Osteoblast (primary cell): ENCODE data around the gene CERKL. TPM values are rescaled to one million over a fixed set of nuclear protein-coding genes. Genes with fewer than 3 reads are reported as not detected.

Experiments used
- DNase-seq: peaks from one replicate; pipeline ENCODE4 v3.0.0; 2011; ENCODE audit warnings: low spot score, mixed read lengths; ENCODE audit not compliant: insufficient read length; ENCODE audit errors: missing footprints
- H2AFZ ChIP-seq: 2 replicates; pipeline ENCODE4 v1.6.0; 2011; ENCODE audit warnings: mild to moderate bottlenecking, low read length
- H3K27ac ChIP-seq: 2 replicates; pipeline ENCODE4 v1.5.1; 2011; ENCODE audit warnings: mild to moderate bottlenecking, low read depth, low read length, moderate library complexity
- H3K27me3 ChIP-seq: 2 replicates; pipeline ENCODE4 v1.6.0; 2012; ENCODE audit warnings: mild to moderate bottlenecking, control low read depth, inconsistent platforms, low read length, moderate library complexity; ENCODE audit not compliant: insufficient read depth
- H3K36me3 ChIP-seq: 2 replicates; pipeline ENCODE4 v1.5.1; 2011; ENCODE audit warnings: mild to moderate bottlenecking, low read length, control low read depth, moderate library complexity; ENCODE audit not compliant: insufficient read depth
- H3K4me1 ChIP-seq: 2 replicates; pipeline ENCODE4 v1.5.1; 2011; ENCODE audit warnings: mild to moderate bottlenecking, low read length, control low read depth, moderate library complexity; ENCODE audit not compliant: insufficient read depth
- H3K4me2 ChIP-seq: 2 replicates; pipeline ENCODE4 v1.6.0; 2011; ENCODE audit warnings: mild to moderate bottlenecking, low read length; ENCODE audit not compliant: insufficient read depth
- H3K4me3 ChIP-seq: fragments of 200-600 bp; sonication (generic); 3 replicates; pipeline ENCODE4 v1.5.1; 2012; ENCODE audit warnings: mild to moderate bottlenecking, low read length, inconsistent platforms; ENCODE audit not compliant: insufficient read depth
- H3K79me2 ChIP-seq: 2 replicates; pipeline ENCODE4 v1.6.0; 2012; ENCODE audit warnings: mild to moderate bottlenecking, low read length, control low read depth, inconsistent platforms; ENCODE audit not compliant: insufficient read depth
- H3K9me3 ChIP-seq: 2 replicates; pipeline ENCODE4 v1.5.1; 2011; ENCODE audit warnings: low read depth, low read length, control low read depth
- H4K20me1 ChIP-seq: 2 replicates; pipeline ENCODE4 v1.6.0; 2012; ENCODE audit warnings: mild to moderate bottlenecking, low read length, control low read depth; ENCODE audit not compliant: insufficient read depth
- total RNA-seq: library from RNA; depleted of rRNA; stranded (reverse); fragments of >200 nt; gene quantifications from 2 replicates; pipeline ENCODE4 v1.2.3, GENCODE V29; 2012
- TF ChIP-seq, protein P1 (sequence below): IDR thresholded peaks from 2 replicates; pipeline ENCODE4 v1.5.1; 2011; ENCODE audit warnings: mild to moderate bottlenecking, low read depth, low read length, moderate library complexity; ENCODE audit errors: extremely low read depth

The CERKL gene
- total RNA-seq, 1 donor = not detected

DNA sequence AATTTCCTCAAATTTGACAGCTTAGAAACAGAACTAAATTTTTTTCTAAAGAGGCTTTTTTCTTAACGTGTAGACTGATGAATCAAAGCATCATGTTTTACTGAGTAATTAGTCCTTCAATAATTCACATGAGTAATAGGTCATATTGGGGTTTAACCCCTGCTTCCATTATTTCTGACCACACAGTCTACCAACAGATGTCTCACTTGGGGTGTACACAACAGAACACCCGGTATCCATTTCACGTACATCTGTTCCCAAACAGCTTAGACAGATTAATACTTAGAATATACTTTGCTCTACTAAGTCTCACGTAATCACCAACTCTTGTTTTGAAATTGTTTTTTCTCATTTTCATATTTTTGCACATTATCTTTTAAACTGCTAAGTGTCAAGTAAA, 14.8 kb downstream of the CERKL start:
- no peak for DNase-seq
- TF ChIP-seq, protein P1, sequence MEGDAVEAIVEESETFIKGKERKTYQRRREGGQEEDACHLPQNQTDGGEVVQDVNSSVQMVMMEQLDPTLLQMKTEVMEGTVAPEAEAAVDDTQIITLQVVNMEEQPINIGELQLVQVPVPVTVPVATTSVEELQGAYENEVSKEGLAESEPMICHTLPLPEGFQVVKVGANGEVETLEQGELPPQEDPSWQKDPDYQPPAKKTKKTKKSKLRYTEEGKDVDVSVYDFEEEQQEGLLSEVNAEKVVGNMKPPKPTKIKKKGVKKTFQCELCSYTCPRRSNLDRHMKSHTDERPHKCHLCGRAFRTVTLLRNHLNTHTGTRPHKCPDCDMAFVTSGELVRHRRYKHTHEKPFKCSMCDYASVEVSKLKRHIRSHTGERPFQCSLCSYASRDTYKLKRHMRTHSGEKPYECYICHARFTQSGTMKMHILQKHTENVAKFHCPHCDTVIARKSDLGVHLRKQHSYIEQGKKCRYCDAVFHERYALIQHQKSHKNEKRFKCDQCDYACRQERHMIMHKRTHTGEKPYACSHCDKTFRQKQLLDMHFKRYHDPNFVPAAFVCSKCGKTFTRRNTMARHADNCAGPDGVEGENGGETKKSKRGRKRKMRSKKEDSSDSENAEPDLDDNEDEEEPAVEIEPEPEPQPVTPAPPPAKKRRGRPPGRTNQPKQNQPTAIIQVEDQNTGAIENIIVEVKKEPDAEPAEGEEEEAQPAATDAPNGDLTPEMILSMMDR = no peak
- H3K36me3 ChIP-seq = no peaks in the 10 kb centered on the region
- no peak overlapping the region for H3K27ac ChIP-seq
- no peaks in the 10 kb centered on the region for H3K79me2 ChIP-seq
- no peaks in the 10 kb centered on the region for H3K4me1 ChIP-seq
- H3K9me3 ChIP-seq = no peaks in the 10 kb centered on the region
- H3K4me3 ChIP-seq = no peak overlapping the region
- H4K20me1 ChIP-seq = no peaks in the 10 kb centered on the region
- H3K27me3 ChIP-seq = no peaks in the 10 kb centered on the region
- H3K4me2 ChIP-seq = no peak overlapping the region
- H2AFZ ChIP-seq = no peak overlapping the region

DNA sequence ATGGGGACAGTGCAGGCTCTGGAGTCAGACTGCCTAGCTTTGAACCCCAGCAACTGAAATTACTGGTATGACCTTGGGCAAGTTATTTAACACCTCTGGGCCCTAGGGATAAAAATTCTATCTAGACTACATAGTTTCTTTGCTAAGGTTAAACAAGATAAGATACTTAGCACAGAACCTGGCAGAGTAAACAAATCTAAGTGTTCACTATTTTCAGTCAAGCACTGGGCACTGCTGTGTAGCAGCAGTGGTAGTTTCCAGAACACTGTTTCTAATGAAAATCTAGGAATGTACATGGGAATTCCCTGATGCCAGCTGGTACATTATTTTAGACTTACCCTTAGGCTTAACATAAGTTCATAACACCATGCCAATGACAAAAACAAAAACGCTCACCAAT, 17.2 kb downstream of the CERKL start:
- no peaks in the 10 kb centered on the region for H3K79me2 ChIP-seq
- no peaks in the 10 kb centered on the region for H3K9me3 ChIP-seq
- H3K36me3 ChIP-seq = no peaks in the 10 kb centered on the region
- TF ChIP-seq, protein P1 = no peak
- no peak for DNase-seq
- no peak overlapping the region for H3K4me3 ChIP-seq
- H3K27ac ChIP-seq = no peak overlapping the region
- H3K4me2 ChIP-seq = no peak overlapping the region
- H3K4me1 ChIP-seq = no peaks in the 10 kb centered on the region
- H4K20me1 ChIP-seq = no peaks in the 10 kb centered on the region
- H2AFZ ChIP-seq = no peak overlapping the region
- no peaks in the 10 kb centered on the region for H3K27me3 ChIP-seq

- no peak overlapping the region for H2AFZ ChIP-seq
- H3K9me3 ChIP-seq = no peaks in the 10 kb centered on the region
- DNase-seq = no peak
- no peak overlapping the region for H3K27ac ChIP-seq
- no peak overlapping the region for H3K4me2 ChIP-seq
- no peaks in the 10 kb centered on the region for H3K79me2 ChIP-seq
- no peaks in the 10 kb centered on the region for H3K4me1 ChIP-seq
- H4K20me1 ChIP-seq = no peaks in the 10 kb centered on the region
- TF ChIP-seq, protein P1 = no peak
- H3K27me3 ChIP-seq = no peaks in the 10 kb centered on the region
- H3K4me3 ChIP-seq = no peak overlapping the region
- H3K36me3 ChIP-seq = no peaks in the 10 kb centered on the region
Measured at GRCh38 chr2:181632733-181633401, 24.0 kb downstream of the CERKL start.

DNA sequence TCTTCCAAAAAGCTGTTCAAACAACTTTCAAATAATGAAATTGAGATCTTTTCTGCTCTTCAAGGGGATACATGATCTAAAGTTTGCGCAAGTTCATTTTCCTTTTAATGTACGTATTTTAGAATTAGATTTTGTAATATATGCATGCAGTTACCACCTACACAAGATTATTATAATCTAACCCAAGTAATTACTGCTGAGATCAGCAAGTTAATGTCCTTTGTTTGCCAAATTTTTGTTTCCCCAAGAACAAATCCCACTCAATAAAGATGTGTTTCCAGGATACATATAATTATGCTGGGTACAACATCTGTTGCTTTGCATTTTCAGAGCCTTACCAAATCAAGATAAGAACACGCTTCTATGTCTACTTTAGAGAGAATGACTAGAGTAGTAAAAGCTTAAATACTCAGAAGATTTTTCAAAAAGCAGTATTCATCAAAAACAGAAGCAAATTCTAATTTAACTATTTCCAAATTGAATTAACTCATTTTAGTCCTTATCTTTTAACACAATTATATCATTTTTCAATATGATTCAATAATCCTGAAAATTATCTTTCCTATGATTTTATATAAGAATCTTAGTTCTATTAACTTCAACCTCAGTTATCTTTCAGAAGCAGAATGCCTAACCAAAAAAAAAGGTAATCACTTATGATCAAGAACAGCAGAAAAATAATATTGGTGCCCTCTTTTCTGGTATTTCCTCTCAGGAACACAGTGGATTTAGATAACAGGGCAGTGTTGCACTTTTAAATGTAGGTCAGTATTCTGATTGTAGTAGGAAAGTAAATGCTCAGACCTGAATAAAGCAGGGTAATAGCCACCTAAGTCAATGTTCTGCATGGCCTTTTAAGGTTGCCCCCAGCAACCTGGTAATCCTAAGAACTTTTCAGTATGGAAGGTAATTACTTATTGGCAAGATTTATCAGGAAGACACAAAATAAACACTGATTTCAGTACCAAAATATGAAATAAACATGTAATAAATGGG, 28.0 kb downstream of the CERKL start:
- H3K9me3 ChIP-seq = no peaks in the 10 kb centered on the region
- no peak overlapping the region for H3K4me2 ChIP-seq
- no peaks in the 10 kb centered on the region for H4K20me1 ChIP-seq
- DNase-seq = no peak
- no peaks in the 10 kb centered on the region for H3K27me3 ChIP-seq
- TF ChIP-seq, protein P1 = no peak
- no peak overlapping the region for H3K27ac ChIP-seq
- no peaks in the 10 kb centered on the region for H3K79me2 ChIP-seq
- H3K36me3 ChIP-seq = no peaks in the 10 kb centered on the region
- no peak overlapping the region for H3K4me3 ChIP-seq
- H3K4me1 ChIP-seq = no peaks in the 10 kb centered on the region
- H2AFZ ChIP-seq = no peak overlapping the region
